ENCODE data around the gene PIN4. TPM values are rescaled to one million over a fixed set of nuclear protein-coding genes. Genes with fewer than 3 reads are reported as not detected.

The PIN4 gene
- total and polyA plus RNA-seq, 7 experiments from 2014 or later: 2.0 to 30.9 (median 11.6) TPM

Other genes with a start within 250 kb of the PIN4 start
- gene RTL5, start 49.8 kb upstream of the PIN4 start, total RNA-seq: 1 to 10 TPM in 1 of 5 experiments, under 1 TPM in 4; 0.08 to 2.1 (median 0.19) TPM
- not detected for gene RTL5, start 49.8 kb upstream of the PIN4 start, polyA plus RNA-seq
- 1 to 10 TPM in 1 of 5 experiments, under 1 TPM in 4; 0.11 to 6.6 (median 0.16) TPM for gene ERCC6L, start 57.3 kb downstream of the PIN4 start, total RNA-seq
- gene ERCC6L, start 57.3 kb downstream of the PIN4 start, polyA plus RNA-seq: under 1 TPM; 0.49 to 0.58 TPM
- gene RPS4X, start 95.5 kb downstream of the PIN4 start, total RNA-seq: 1,000 to 10,000 TPM in 4 of 5 experiments, 100 to 1,000 TPM in 1; 939 to 1,615 (median 1,588) TPM
- 1,000 to 10,000 TPM in 1 of 2 donors, 100 to 1,000 TPM in 1; 971 to 1,125 TPM for gene RPS4X, start 95.5 kb downstream of the PIN4 start, polyA plus RNA-seq
- 1 to 10 TPM in 1 of 5 experiments, not detected in 4; 1.5 TPM for gene CITED1, start 124.2 kb downstream of the PIN4 start, total RNA-seq
- gene CITED1, start 124.2 kb downstream of the PIN4 start, polyA plus RNA-seq: not detected

All from naive thymus-derived CD4-positive, alpha-beta T cell (primary cell).